GM18526 (cell line): ENCODE measurements around the gene CEP170B.

Experiments
- POLR2A ChIP-seq: IDR thresholded peaks from 3 replicates; pipeline ENCODE4 v1.6.1; 2011; ENCODE audit not compliant: insufficient read length; ENCODE audit errors: extremely low read depth

Gene CEP170B

GRCh38 chr14:104872469-104873341, 7.6 kb downstream of the CEP170B start:
- TF ChIP-seq POLR2A = no peak

- no peak for TF ChIP-seq POLR2A
Measured at GRCh38 chr14:104873380-104874055, 8.4 kb downstream of the CEP170B start.

GRCh38 chr14:104874110-104874531, 9.1 kb downstream of the CEP170B start:
- no peak for TF ChIP-seq POLR2A

- no peak for TF ChIP-seq POLR2A
Measured at GRCh38 chr14:104874571-104875411, 9.7 kb downstream of the CEP170B start.

- TF ChIP-seq POLR2A = no peak
Measured at GRCh38 chr14:104875412-104875751, 10.3 kb downstream of the CEP170B start.

- TF ChIP-seq POLR2A = no peak
Measured at GRCh38 chr14:104875811-104876210, 10.7 kb downstream of the CEP170B start.

GRCh38 chr14:104876251-104876699, 11.2 kb downstream of the CEP170B start:
- no peak for TF ChIP-seq POLR2A

GRCh38 chr14:104877066-104877805, 12.2 kb downstream of the CEP170B start:
- no peak for TF ChIP-seq POLR2A

GRCh38 chr14:104877806-104878550, 12.9 kb downstream of the CEP170B start:
- TF ChIP-seq POLR2A = no peak

- TF ChIP-seq POLR2A = no peak
Measured at GRCh38 chr14:104878582-104878981, 13.5 kb downstream of the CEP170B start.

GRCh38 chr14:104879201-104879982, 14.3 kb downstream of the CEP170B start:
- no peak for TF ChIP-seq POLR2A

GRCh38 chr14:104879983-104880565, 15.0 kb downstream of the CEP170B start:
- no peak for TF ChIP-seq POLR2A
